Iris pigment epithelial cell (primary cell): ENCODE results near the gene HEPHL1.
A peak's percentile ranks its signal among the peaks of the same experiment; 100 is the strongest.

Experiments used
- DNase-seq: peaks from one replicate; pipeline ENCODE4 v3.0.0-alpha.2; 2011; ENCODE audit warnings: low read depth

HEPHL1 gene

DNA sequence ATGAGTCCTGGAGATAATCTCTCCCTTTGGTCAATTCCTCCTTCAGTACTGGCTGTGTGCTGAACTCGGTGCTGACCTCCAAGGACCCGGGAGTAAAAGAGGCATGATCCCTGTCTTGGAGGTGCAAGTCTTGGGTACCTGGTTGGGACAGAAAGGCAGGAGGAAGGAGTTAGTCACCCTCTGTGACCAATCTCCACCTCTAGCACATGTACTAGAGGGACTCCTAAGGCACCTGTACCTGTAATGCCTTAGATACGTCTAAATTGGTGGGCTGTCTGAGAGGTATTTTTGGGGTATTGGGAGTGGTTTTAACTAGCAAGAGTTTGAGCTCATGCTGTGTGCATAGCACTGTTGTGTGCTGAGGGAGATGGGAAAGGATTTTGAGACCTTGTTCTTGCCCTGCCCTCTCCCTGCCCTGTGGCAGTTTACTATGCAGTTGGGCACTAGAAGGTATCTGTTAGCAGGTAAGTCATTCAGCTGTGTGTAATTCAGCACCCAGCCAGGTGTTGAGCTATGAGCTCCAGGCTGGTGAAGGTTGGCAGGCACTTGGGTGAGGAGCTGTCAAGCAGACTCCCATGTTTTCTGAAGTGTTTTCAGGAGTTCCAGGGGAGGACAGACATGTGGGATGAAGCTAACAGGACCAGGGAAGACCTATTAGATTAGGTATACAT, 110.0 kb downstream of the HEPHL1 start:
- DNase-seq, result no peak

GRCh38 chr11:94131718-94132115, 110.6 kb downstream of the HEPHL1 start:
- DNase-seq, result peak; percentile 67

- peak; percentile 91 for DNase-seq
Observed at GRCh38 chr11:94132152-94132558, 111.0 kb downstream of the HEPHL1 start.

DNA sequence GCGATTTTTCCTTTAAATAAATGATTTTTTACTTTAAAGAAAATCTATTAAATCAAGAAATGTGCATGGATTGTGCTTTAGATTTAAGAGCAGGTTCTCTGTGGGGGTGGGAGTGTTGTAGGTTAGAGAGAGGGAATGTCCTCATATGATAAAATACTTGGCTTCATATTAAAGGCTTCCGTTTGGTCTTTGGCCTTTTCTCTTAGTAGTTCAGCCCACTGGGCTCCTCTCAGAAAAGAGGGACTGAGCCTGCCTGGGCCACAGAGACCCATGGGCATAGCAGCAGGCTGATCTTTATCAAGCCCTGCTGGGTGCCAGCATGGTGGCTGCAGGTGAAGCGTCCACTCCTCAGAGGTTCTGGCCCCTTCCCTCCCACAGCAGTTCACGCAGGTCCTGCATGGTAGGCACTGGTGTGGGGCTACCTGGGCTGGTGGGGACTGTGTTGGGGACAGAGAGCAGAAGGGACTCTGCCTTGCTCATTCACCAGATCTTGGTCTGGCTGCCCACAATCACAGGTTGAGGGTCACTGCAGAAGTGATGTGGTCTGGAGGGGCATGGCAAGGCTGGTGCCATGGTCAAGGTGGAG, 111.8 kb downstream of the HEPHL1 start:
- DNase-seq, result no peak

- no peak for DNase-seq
Observed at GRCh38 chr11:94133752-94134151, 112.6 kb downstream of the HEPHL1 start.

DNA sequence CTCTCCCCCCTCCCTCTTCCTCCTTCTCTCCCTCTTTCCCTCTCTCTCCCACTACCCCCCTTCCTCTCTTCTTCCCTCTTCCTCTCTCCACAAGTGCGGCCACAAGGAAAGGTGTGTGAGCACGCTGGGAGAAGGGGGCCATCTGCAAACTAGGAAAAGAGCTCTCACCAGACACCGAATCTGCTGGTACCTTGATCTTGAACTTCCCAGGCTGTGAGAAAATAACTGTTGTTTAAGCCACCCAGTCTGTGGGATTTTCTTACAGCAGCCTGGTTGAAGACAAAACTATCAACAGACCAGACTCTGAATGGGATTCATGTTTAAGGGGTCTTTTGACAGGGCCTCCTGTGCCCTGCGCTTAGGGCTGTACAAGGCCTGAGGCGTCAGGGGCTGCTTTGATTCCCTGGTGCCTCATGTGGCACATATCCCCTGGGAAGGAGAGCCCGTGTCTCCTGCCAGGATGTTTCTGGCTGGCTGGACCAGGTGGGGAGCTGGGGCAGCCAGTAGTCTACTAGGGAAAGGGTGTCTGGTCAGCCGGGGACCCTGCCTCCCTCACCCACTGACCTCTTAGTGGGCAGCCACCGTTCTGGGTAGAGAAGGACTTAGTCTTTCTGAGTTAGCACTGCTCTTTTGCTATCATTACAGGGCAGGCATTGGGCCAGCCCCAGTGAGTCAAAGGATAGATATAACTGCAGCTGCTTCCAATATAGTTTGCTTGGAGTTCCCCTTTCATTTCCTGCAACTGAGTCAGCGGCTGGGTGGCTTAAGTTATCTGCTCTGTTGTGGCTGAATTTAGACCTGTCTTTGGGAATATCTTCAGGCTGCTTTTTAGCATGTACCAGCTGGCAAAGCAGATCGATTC, 113.7 kb downstream of the HEPHL1 start:
- DNase-seq, result peak; percentile 97

DNA sequence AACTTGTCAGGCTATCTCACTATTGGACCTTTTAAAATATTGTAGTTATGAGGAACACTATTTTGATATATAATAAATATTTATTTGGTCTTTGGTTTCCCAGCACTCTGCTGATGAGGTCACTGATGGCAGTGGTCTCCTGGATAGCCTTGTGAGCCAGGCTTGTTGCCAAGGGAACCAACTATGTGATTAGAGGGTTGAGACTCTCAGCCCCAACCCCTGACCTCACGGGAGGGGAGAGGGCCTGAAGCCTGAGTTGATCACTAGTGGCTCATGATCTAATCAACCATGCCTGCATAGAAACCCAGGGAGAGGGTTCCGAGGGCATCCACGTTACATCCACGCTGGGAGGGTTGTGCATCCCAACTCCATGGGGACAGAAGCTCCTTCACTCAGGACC, 118.3 kb downstream of the HEPHL1 start:
- peak; percentile 26 for DNase-seq

GRCh38 chr11:94140154-94140655, 119.1 kb downstream of the HEPHL1 start:
- no peak for DNase-seq

- peak; percentile 52 for DNase-seq
Observed at GRCh38 chr11:94141511-94142307, 120.6 kb downstream of the HEPHL1 start.

DNA sequence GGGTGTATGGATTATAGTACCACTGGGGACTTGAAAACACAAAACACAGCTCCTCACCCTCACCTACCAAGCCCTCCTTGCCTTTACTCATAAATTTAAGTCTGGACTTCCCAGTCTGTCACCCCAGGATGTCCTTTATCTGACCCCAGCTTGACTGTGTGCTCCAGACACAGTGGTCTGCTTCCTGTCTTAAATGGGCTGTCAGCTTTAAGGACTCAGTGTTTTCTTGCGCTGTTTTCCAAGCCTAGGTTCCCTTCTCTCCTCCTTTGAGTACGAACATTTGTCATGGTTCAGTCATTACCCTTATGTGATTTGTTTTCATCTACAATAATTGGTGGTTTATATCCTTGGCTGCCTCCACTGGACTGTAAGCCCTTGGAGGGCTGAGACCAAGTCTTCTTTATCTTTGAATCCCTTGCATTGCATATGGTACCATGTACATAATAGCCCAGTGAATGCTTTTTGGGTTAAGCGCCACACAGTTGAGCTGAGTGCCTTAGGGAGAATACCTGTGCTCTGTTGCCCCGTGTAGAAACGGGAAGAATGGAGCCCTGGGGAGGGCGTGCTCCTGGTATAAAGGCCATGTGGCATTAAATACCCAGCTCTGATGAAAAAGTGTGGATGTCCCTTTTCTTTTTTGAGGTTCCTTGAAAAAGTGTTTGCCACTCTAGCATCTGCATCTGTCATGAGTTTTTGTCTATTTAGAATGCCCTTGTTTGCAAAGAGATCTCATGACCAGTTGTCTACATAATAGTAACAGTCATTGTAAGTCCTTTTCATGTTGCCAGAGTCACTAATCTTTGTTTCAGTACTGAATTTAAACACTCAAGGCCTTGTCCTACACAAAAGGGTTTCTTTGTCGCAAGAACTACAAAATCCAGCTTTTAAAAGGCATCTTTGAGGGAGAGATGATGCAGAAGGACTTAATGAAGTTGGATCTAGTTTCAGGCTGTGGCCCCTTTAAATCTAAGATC, 121.4 kb downstream of the HEPHL1 start:
- DNase-seq, result peak; percentile 71

DNA sequence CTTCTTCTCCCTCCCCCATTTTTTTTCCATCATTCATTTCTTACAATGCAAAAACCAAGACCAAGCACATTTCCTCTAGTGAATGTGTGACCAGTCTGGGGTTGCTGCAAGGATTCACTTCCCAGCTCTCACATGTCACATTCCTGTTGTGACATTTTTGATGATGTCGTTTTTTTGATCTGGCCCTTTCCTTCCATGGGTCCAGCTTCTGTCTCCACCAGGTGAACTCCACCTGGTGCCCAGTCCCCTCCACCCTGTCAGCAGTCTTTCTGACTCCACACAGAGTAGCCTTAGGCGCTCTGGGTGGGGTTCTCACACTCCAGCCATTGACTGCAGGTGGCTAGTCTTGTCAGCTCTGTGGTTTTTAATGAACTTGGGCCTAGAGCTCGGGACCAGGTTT, 123.1 kb downstream of the HEPHL1 start:
- DNase-seq, result peak; percentile 27

DNA sequence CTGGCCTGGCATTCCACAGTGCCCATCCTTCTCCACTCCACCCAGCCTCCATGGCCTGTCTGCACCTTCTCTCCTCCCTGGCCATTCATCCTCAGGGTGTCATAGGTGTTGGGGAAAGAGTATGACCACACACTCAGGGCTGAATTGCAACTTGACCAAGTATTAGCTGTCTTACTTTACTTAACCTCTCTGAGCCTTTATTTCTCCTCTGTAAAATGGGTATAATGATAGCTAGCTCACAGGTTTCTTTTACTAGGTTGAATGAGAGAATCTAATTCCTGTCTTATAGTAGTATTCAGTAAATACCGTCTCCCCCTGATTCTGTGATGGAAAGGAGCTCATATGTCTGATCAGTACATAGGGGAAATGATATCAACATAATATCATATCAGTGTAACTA, 123.5 kb downstream of the HEPHL1 start:
- no peak for DNase-seq

- peak; percentile 66 for DNase-seq
Observed at GRCh38 chr11:94145431-94145830, 124.3 kb downstream of the HEPHL1 start.

DNA sequence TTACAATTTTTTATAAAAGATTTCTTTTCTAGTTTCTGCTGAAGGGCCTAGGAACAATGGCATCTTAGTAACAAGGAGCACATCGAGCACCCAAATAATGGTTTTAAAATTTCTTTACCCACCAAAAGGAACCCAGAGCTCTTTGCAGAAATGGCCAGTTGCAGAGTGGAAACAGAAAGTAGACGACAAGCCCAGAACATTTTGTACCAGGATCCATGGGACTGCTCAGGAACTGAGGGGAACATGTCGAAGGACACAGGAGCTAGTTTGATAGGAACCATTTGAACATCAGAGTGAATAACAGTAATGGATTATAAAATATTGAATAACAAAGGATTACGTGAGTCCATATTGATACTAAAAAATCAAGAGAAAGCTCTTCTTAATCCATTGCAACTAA, 124.8 kb downstream of the HEPHL1 start:
- DNase-seq, result no peak

- no peak for DNase-seq
Observed at GRCh38 chr11:94147433-94147845, 126.3 kb downstream of the HEPHL1 start.

- DNase-seq, result no peak
Observed at GRCh38 chr11:94148189-94148588, 127.0 kb downstream of the HEPHL1 start.

GRCh38 chr11:94149431-94150017, 128.4 kb downstream of the HEPHL1 start:
- DNase-seq, result peak; percentile 87

- no peak for DNase-seq
Observed at GRCh38 chr11:94150056-94150455, 128.9 kb downstream of the HEPHL1 start.

- peak; percentile 67 for DNase-seq
Observed at GRCh38 chr11:94150704-94151685, 129.8 kb downstream of the HEPHL1 start.
